SH-SY5Y (cell line): ENCODE results near the gene CACTIN.

ENCODE experiments used
- GATA2 ChIP-seq: IDR thresholded peaks from 2 replicates; pipeline ENCODE4 v1.6.1; 2011; ENCODE audit warnings: mild to moderate bottlenecking, low read depth, low read length
- GATA3 ChIP-seq: IDR thresholded peaks from 2 replicates; pipeline ENCODE4 v1.6.1; 2011; ENCODE audit warnings: low read depth, mild to moderate bottlenecking, low read length, moderate library complexity

CACTIN gene

GRCh38 chr19:3667037-3667638 lies 40.5 kb upstream of the CACTIN start:
- TF ChIP-seq GATA2 (no peak), GATA3 (no peak)

- TF ChIP-seq GATA2, result no peak
Measured at GRCh38 chr19:3665681-3666544, 39.3 kb upstream of the CACTIN start.

- TF ChIP-seq GATA3 (no peak), GATA2 (no peak)
Measured at GRCh38 chr19:3664879-3665642, 38.5 kb upstream of the CACTIN start.

- TF ChIP-seq GATA3, result no peak
- no peak for TF ChIP-seq GATA2
Measured at GRCh38 chr19:3663838-3664237, 37.2 kb upstream of the CACTIN start.

GRCh38 chr19:3661284-3662238 lies 35.0 kb upstream of the CACTIN start:
- TF ChIP-seq GATA2, result no peak
- no peak for TF ChIP-seq GATA3

GRCh38 chr19:3660493-3661219 lies 34.1 kb upstream of the CACTIN start:
- no peak for TF ChIP-seq GATA3
- no peak for TF ChIP-seq GATA2

- no peak for TF ChIP-seq GATA2
Measured at GRCh38 chr19:3659746-3660112, 33.1 kb upstream of the CACTIN start.

- no peak for TF ChIP-seq GATA2
- no peak for TF ChIP-seq GATA3
Measured at GRCh38 chr19:3658870-3659745, 32.5 kb upstream of the CACTIN start.

GRCh38 chr19:3658004-3658869 lies 31.6 kb upstream of the CACTIN start:
- no peak for TF ChIP-seq GATA3
- TF ChIP-seq GATA2, result no peak

GRCh38 chr19:3657395-3657769 lies 30.8 kb upstream of the CACTIN start:
- no peak for TF ChIP-seq GATA2
- TF ChIP-seq GATA3, result no peak

- no peak for TF ChIP-seq GATA2
- no peak for TF ChIP-seq GATA3
Measured at GRCh38 chr19:3656747-3657394, 30.3 kb upstream of the CACTIN start.
